Astrocyte of the cerebellum (primary cell): ENCODE measurements around the gene ZDHHC14.
A peak's percentile ranks its signal among the peaks of the same experiment; 100 is the strongest.

Source experiments
- DNase-seq: peaks from one replicate; pipeline ENCODE4 v3.0.0-alpha.2; 2011; ENCODE audit warnings: low read depth
- H3K4me3 ChIP-seq: 2 replicates; pipeline ENCODE4 v1.5.1; 2011; ENCODE audit warnings: mild to moderate bottlenecking, low read depth, low read length, moderate library complexity
- in situ Hi-C: cut with HindIII; loops from 2 replicates; pipeline ENCODE4 v1.10.0; 2017; ENCODE audit warnings: low sequenced_read_pairs
- TF ChIP-seq, protein P1 (sequence below): IDR thresholded peaks from 2 replicates; pipeline ENCODE4 v1.5.1; 2012; ENCODE audit warnings: low read length, low read depth, moderate library complexity, mild to moderate bottlenecking; ENCODE audit errors: missing control alignments

Gene ZDHHC14

DNA sequence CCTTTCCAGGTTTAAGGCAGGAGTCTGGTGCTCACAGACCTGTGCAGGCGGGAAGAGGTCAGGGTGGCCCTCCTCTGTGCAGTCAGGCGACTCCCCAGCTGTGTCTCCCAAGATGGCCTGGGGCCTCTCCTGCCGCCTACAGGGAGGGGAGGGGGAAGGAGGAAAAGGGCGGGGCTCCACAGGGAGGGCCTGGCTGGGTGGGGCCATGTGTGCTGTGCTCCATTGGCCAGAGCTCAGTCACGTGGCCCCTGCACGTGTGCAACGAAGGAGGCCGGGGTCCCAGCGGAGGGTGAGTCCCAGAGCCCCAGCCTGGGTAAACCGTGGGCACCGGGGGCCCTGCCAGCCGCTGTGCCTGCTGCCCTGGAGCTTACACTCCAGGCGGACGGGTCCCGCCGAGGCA, 211.6 kb downstream of the ZDHHC14 start:
- in situ Hi-C loops, result no loop called here
- TF ChIP-seq, protein P1, sequence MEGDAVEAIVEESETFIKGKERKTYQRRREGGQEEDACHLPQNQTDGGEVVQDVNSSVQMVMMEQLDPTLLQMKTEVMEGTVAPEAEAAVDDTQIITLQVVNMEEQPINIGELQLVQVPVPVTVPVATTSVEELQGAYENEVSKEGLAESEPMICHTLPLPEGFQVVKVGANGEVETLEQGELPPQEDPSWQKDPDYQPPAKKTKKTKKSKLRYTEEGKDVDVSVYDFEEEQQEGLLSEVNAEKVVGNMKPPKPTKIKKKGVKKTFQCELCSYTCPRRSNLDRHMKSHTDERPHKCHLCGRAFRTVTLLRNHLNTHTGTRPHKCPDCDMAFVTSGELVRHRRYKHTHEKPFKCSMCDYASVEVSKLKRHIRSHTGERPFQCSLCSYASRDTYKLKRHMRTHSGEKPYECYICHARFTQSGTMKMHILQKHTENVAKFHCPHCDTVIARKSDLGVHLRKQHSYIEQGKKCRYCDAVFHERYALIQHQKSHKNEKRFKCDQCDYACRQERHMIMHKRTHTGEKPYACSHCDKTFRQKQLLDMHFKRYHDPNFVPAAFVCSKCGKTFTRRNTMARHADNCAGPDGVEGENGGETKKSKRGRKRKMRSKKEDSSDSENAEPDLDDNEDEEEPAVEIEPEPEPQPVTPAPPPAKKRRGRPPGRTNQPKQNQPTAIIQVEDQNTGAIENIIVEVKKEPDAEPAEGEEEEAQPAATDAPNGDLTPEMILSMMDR, result no peak
- peak overlapping the region; percentile 10 for H3K4me3 ChIP-seq
- DNase-seq, result no peak

DNA sequence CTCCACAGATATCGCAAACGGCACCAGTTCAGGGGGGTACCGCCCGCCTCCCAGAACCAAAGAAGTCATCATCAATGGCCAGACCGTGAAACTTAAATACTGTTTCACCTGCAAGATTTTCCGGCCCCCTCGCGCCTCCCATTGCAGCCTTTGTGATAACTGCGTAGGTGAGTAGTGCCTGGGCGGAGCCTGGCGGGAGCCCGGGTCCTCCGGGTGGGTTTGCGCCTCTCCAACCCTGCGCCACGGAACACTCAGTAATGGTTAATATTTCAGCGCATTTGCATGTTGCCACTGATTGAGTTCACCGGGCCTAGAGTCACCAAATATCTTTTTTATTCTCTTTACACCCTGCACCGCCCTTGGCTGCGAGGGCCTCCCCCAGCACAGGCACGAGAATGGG, 212.0 kb downstream of the ZDHHC14 start:
- no peak for DNase-seq
- in situ Hi-C loops, result no loop called here
- TF ChIP-seq, protein P1, result no peak
- peak overlapping the region; percentile 10 for H3K4me3 ChIP-seq

DNA sequence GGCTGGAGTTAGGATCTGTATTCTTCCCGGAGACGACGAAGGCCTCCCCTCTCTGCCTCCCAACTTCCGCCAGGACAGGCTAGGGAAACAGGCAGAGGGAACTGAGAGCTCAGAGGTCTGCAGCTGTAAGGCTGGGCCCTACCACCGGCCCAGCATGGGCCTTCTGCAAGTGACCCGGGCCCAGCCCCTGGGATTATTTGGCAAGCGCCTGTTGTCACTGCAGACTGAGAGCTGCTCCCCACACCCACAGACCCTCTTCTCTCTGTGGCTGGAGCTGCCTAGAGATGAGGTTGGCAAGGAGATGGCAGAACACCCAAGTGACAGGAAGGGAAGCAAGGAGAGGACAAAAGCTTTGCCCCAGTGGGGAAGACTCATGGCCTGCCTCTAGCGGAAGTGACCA, 212.6 kb downstream of the ZDHHC14 start:
- TF ChIP-seq, protein P1, result no peak
- no peak overlapping the region for H3K4me3 ChIP-seq
- in situ Hi-C loops, result no loop called here
- no peak for DNase-seq

DNA sequence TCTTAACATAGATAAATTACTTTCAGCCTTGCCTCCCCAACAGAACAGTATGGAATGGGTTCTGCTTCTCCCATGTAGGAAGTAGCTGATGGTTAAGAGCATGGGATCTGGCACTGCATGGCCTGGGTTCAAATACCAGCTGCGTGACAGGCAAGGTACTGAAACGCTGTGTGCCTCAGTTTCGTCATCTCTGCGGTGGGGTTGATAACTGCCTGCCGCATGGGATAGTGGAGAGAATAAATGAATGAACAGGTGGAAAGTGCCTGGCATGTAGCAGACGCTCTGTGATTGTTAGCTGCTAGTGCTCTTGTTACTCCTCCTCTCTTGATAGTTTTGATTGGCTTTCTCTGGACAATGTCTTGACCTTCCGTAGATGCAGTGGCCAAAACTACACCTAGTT, 213.3 kb downstream of the ZDHHC14 start:
- no peak for DNase-seq
- H3K4me3 ChIP-seq, result no peak overlapping the region
- in situ Hi-C loops, result no loop called here
- TF ChIP-seq, protein P1, result no peak

DNA sequence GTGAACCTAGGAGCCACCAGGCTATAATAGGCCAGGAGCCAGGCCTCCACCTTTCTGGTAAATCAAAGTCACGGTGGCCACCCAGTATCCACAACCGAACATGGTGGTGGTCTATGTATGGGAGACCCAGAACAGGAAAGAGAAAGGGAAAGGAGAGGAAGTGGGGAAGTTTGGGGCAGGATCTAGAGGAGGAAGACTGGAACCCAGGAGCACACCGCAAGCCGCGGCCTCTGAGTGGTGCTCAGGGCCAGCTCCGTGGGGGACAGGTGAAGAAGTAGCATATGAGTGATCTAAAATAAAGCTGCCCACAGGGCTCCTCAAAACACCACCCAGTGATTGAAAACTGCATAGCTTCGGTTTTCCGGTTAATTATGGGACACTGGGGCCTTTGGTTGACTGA, 214.8 kb downstream of the ZDHHC14 start:
- no peak overlapping the region for H3K4me3 ChIP-seq
- DNase-seq, result no peak
- in situ Hi-C loops, result no loop called here
- TF ChIP-seq, protein P1, result peak; percentile 22

DNA sequence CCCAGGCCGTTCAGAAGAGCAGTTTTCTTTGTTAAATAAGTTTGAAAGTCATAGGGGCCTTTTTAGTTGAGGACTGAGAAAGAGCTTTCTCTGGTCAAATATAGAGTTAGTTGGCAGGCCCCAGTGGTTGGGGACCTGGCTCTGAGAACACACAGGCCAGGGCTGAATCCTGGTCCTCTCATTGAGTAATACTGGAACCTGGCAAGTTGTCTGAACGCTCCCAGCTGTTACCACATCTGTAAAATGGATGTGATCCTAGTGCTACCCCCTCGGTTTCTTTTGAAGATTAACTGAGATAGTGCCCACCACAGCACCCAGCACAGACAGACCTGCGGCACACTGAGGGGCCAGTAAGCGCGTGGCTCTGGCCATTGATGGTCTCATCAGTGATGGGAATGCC, 215.5 kb downstream of the ZDHHC14 start:
- in situ Hi-C loops, result no loop called here
- TF ChIP-seq, protein P1, result no peak
- no peak overlapping the region for H3K4me3 ChIP-seq
- DNase-seq, result no peak

DNA sequence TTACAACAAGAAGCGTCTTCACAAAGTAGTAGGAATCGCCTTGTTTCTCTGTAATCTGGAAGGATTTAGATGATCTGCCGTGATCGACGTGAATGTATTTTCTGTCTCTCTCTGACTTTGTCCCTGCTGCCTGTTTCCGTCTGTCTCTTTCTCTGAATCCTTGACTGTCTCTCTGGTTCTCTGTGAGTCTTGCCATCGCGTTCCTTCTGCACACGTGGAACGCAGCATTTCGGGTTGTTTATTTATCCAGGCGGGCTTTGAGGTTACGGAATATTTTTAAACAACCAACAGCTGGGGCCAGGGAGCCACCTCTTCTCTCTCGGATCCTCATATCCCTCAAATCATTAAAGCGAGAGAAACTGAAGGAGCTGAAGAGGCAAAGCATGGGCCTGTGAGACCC, 215.9 kb downstream of the ZDHHC14 start:
- TF ChIP-seq, protein P1, result no peak
- in situ Hi-C loops, result no loop called here
- no peak overlapping the region for H3K4me3 ChIP-seq
- DNase-seq, result no peak
